ENCODE data around the gene SMC5. TPM values are rescaled to one million over a fixed set of nuclear protein-coding genes. Genes with fewer than 3 reads are reported as not detected.

Gene SMC5
- total and polyA plus RNA-seq, 2 of the 13 experiments (the other 11 are each of a cell fraction or from before 2014, with no cell fraction given), result 7.2 to 26.7 TPM

DNA sequence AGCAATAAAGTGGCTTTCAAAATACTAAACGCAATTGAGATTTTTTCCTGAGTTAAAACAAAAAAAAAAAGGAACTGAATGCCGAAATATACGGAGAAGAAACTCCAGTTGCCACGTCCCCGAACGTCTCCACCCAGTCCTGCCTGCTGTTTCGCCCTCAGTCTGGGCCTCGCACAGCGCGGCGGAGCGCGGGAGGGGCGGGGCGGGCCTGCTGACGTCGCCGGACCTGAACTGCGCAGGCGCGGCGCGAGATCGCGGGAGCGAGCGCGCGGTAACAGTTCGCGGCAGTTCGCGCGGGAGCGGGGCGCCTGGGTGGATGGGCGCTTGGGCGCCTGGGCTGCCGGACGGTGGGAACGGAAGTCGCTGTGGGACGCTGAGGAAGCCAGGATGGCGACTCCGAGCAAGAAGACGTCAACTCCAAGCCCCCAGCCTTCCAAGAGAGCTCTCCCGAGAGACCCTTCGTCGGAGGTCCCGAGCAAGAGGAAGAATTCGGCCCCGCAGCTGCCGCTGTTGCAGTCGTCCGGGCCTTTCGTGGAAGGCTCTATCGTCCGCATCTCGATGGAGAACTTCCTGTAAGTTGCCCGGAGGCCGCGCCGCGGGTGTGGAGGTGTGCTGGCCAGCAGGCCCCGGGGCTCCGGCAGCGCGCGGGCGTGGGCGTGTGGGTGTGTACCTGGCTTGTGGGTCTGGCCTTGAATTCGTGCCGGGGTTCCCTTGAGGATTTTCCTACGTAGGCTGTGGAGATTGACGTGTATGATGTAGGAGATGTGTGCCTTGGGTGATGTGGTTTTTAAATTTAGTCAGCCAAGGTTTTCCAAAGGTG lies at the start of gene SMC5 (continued):
- TF ChIP-seq PBX2 (CRISPR knock-in tag; IDR thresholded peaks at IDR 0.05), result no peak
- TF ChIP-seq ZSCAN25 (CRISPR knock-in tag; IDR thresholded peaks at IDR 0.05), result peak; percentile 32; the same call in 1 of the 2 replicates
- TF ChIP-seq JUN (CRISPR knock-in tag; IDR thresholded peaks at IDR 0.05), result no peak
- peak; percentile 76 for TF ChIP-seq SAFB2 (CRISPR knock-in tag; IDR thresholded peaks at IDR 0.05; ENCODE audit: borderline replicate concordance, low read depth)
- TF ChIP-seq CREBL2 (CRISPR knock-in tag; IDR thresholded peaks at IDR 0.05; ENCODE audit: borderline replicate concordance), result 0 out of 2 replicates have a peak, but pooled peaks have one; percentile 80
- TF ChIP-seq ZSCAN22 (CRISPR knock-in tag; IDR thresholded peaks at IDR 0.05), result 0 out of 2 replicates have a peak, but pooled peaks have one; percentile 59
- 0 out of 2 replicates have a peak, but pooled peaks have one; percentile 4 for TF ChIP-seq FOSL2 (CRISPR knock-in tag; IDR thresholded peaks at IDR 0.05)
- TF ChIP-seq CBX5 (CRISPR knock-in tag; IDR thresholded peaks at IDR 0.05; ENCODE audit: borderline replicate concordance), result peak; percentile 41; the same call in 1 of the 2 replicates
- TF ChIP-seq KMT2A (CRISPR knock-in tag; IDR thresholded peaks at IDR 0.05), result peak; percentile 33; the same call in 1 of the 2 replicates
- TF ChIP-seq, protein P1, sequence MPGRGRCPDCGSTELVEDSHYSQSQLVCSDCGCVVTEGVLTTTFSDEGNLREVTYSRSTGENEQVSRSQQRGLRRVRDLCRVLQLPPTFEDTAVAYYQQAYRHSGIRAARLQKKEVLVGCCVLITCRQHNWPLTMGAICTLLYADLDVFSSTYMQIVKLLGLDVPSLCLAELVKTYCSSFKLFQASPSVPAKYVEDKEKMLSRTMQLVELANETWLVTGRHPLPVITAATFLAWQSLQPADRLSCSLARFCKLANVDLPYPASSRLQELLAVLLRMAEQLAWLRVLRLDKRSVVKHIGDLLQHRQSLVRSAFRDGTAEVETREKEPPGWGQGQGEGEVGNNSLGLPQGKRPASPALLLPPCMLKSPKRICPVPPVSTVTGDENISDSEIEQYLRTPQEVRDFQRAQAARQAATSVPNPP (CRISPR knock-in tag; IDR thresholded peaks at IDR 0.05), result peak; percentile 67; the same call in 1 of the 2 replicates
- peak; percentile 89 for TF ChIP-seq ZNF607 (CRISPR knock-in tag; IDR thresholded peaks at IDR 0.05; ENCODE audit: borderline replicate concordance)
- TF ChIP-seq SP4 (CRISPR knock-in tag; IDR thresholded peaks at IDR 0.05), result peak; percentile 72
- TF ChIP-seq GABPB1 (CRISPR knock-in tag; IDR thresholded peaks at IDR 0.05), result peak; percentile 88
- TF ChIP-seq ZGPAT (CRISPR knock-in tag; IDR thresholded peaks at IDR 0.05), result peak; percentile 74; the same call in 1 of the 2 replicates
- peak; percentile 86 for TF ChIP-seq TAF1 (CRISPR knock-in tag; IDR thresholded peaks at IDR 0.05)
- TF ChIP-seq HMGXB4 (CRISPR knock-in tag; IDR thresholded peaks at IDR 0.05; ENCODE audit: borderline replicate concordance in 1 of 2, low read depth in 1 of 2), result peak; percentile 60 to 82
- TF ChIP-seq, protein P2, sequence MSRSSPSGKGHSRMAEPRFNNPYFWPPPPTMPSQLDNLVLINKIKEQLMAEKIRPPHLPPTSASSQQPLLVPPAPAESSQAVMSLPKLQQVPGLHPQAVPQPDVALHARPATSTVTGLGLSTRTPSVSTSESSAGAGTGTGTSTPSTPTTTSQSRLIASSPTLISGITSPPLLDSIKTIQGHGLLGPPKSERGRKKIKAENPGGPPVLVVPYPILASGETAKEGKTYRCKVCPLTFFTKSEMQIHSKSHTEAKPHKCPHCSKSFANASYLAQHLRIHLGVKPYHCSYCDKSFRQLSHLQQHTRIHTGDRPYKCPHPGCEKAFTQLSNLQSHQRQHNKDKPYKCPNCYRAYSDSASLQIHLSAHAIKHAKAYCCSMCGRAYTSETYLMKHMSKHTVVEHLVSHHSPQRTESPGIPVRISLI (CRISPR knock-in tag; IDR thresholded peaks at IDR 0.05; ENCODE audit: borderline replicate concordance), result peak; percentile 56; the same call in 1 of the 2 replicates
- peak; percentile 70; the same call in 1 of the 2 replicates for TF ChIP-seq ZNF350 (CRISPR knock-in tag; IDR thresholded peaks at IDR 0.05; ENCODE audit: borderline replicate concordance, low read depth)

Data from HepG2 (cell line).